Measurements from ENCODE around the gene VGF. TPM values are rescaled to one million over a fixed set of nuclear protein-coding genes. Genes with fewer than 3 reads are reported as not detected.

VGF gene
- total and polyA plus RNA-seq, 7 donors, result 0.03 to 4.3 (median 0.10) TPM; not detected in 4

DNA sequence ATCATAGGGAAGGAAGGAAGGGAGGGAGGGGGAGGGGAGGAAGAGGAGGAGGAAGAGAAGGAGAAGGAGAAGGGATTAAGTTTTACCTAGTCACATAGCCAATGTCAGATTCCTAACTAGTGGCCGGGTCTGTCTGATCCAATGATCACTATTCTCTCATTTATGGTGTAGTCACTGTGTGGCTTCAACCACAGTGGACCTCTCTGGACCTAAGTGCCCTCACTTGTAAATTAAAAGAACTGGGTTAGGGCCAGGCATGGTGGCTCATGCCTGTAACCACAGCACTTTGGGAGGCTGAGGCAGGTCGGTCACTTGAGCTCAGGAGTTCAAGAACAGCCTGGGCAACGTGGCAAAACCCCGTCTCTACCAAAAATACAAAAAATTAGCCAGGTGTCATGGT is 45.1 kb downstream of the VGF start:
- Histone ChIP-seq H3K9me3 (no peaks in the 10 kb centered on the region), H3K4me3 (no peak overlapping the region), H3K27me3 (ENCODE audit: insufficient read depth in 3 of 3, low read length in 2 of 3) (peaks cover 0 to 47% (median under 1%) of the 10 kb centered on the region in 3 donors), H3K27ac (no peak overlapping the region), H3K4me1 (peaks cover 12% of the 10 kb centered on the region), H3K36me3 (ENCODE audit: insufficient read depth in 1 of 2, low read depth in 1 of 2) (no peaks in the 10 kb centered on the region)
- TF ChIP-seq, protein P1, sequence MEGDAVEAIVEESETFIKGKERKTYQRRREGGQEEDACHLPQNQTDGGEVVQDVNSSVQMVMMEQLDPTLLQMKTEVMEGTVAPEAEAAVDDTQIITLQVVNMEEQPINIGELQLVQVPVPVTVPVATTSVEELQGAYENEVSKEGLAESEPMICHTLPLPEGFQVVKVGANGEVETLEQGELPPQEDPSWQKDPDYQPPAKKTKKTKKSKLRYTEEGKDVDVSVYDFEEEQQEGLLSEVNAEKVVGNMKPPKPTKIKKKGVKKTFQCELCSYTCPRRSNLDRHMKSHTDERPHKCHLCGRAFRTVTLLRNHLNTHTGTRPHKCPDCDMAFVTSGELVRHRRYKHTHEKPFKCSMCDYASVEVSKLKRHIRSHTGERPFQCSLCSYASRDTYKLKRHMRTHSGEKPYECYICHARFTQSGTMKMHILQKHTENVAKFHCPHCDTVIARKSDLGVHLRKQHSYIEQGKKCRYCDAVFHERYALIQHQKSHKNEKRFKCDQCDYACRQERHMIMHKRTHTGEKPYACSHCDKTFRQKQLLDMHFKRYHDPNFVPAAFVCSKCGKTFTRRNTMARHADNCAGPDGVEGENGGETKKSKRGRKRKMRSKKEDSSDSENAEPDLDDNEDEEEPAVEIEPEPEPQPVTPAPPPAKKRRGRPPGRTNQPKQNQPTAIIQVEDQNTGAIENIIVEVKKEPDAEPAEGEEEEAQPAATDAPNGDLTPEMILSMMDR (IDR thresholded peaks at IDR 0.05), result no peak
- intact Hi-C loops (cut with DNase I), result no loop called here
- ATAC-seq (no peak), DNase-seq (no peak)
- WGBS, 3 donors, result 68 to 78% (median 68%) methylated on average over 4 of the region's 4 CpGs

DNA sequence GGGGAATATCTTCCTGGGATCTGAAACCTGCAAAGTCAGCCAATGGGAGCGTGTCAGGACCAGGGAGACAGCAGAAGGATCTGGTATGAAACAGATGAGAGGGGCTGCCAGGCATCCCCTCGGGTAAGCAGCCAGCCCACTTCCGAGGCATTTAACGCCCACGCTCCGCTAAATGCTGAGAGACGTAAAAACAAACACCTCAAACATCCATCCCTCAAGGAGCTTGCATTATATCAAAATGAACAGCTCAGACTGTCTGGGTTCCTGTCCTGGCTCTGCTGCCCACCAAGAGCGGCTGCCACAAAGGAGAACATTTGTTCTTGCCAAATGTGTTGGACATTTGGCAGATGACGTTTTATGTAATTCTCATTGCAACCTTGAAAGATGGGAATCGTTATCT is 45.5 kb downstream of the VGF start:
- intact Hi-C loops (cut with DNase I), result no loop called here
- 31 to 38% (median 34%) methylated on average over 10 of the region's 10 CpGs for WGBS, 3 donors
- DNase-seq (no peak), ATAC-seq (no peak)
- Histone ChIP-seq H3K4me3 (no peak overlapping the region), H3K27ac (no peak overlapping the region), H3K27me3 (ENCODE audit: insufficient read depth in 3 of 3, low read length in 2 of 3) (peaks cover 0 to 42% (median 0%) of the 10 kb centered on the region in 3 donors), H3K36me3 (ENCODE audit: insufficient read depth in 1 of 2, low read depth in 1 of 2) (no peaks in the 10 kb centered on the region), H3K4me1 (peaks cover 12% of the 10 kb centered on the region), H3K9me3 (no peaks in the 10 kb centered on the region)
- TF ChIP-seq, protein P1 (IDR thresholded peaks at IDR 0.05), result no peak

- intact Hi-C loops (cut with DNase I), result no loop called here
- peaks cover 12% of the 10 kb centered on the region for H3K4me1 ChIP-seq
- ATAC-seq (no peak), DNase-seq (no peak)
- no peak overlapping the region for H3K27ac ChIP-seq
- WGBS, 3 donors, result 86 to 96% (median 86%) methylated on average over 3 of the region's 3 CpGs
- no peaks in the 10 kb centered on the region for H3K36me3 ChIP-seq (ENCODE audit: insufficient read depth in 1 of 2, low read depth in 1 of 2)
- no peaks in the 10 kb centered on the region for H3K9me3 ChIP-seq
- TF ChIP-seq, protein P1 (IDR thresholded peaks at IDR 0.05), result no peak
- H3K4me3 ChIP-seq, result no peak overlapping the region
- H3K27me3 ChIP-seq (ENCODE audit: insufficient read depth in 3 of 3, low read length in 2 of 3), result peaks cover 0 to 33% (median 0%) of the 10 kb centered on the region in 3 donors
Observed at GRCh38 chr7:101118856-101119255, 46.5 kb downstream of the VGF start.

- no peaks in the 10 kb centered on the region for H3K36me3 ChIP-seq (ENCODE audit: insufficient read depth in 1 of 2, low read depth in 1 of 2)
- peaks cover 5% of the 10 kb centered on the region for H3K4me1 ChIP-seq
- intact Hi-C loops (cut with DNase I), result no loop called here
- DNase-seq (peak in 1 of 2 donors; percentile 24), ATAC-seq (no peak)
- H3K27ac ChIP-seq, result no peak overlapping the region
- 81 to 88% (median 82%) methylated on average over 10 of the region's 10 CpGs for WGBS, 3 donors
- H3K27me3 ChIP-seq (ENCODE audit: insufficient read depth in 3 of 3, low read length in 2 of 3), result peaks cover 0 to 14% (median 0%) of the 10 kb centered on the region in 3 donors
- TF ChIP-seq, protein P1 (IDR thresholded peaks at IDR 0.05), result no peak
- H3K9me3 ChIP-seq, result no peaks in the 10 kb centered on the region
- no peak overlapping the region for H3K4me3 ChIP-seq
Observed at GRCh38 chr7:101116898-101117297, 48.5 kb downstream of the VGF start.

DNA sequence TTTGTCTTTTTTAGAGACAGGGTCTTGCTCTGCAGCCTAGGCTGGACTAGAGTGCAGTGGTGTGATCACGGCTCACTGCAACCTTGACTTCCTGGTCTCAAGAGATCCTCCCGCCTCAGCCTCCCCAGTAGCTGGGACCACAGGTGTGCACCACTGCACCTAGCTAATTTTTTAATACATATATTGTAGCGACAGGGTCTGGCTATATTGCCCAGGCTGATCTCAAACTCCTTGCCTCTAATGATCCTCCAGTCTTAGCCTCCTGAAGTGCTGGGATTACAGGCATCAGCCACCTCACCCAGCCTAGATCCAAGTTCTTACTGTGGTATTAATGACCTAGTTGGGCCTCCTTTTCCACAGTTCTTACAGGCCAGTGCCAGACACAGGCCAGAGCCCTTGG is 50.2 kb downstream of the VGF start:
- no peak overlapping the region for H3K27ac ChIP-seq
- peaks cover 0 to 8% (median 0%) of the 10 kb centered on the region in 3 donors for H3K27me3 ChIP-seq (ENCODE audit: insufficient read depth in 3 of 3, low read length in 2 of 3)
- intact Hi-C loops (cut with DNase I), result no loop called here
- ATAC-seq, result no peak
- H3K36me3 ChIP-seq (ENCODE audit: insufficient read depth in 1 of 2, low read depth in 1 of 2), result no peaks in the 10 kb centered on the region
- H3K4me1 ChIP-seq, result no peaks in the 10 kb centered on the region
- TF ChIP-seq, protein P1 (IDR thresholded peaks at IDR 0.05), result no peak
- 91 to 93% (median 92%) methylated on average over 3 of the region's 3 CpGs for WGBS, 3 donors
- no peak overlapping the region for H3K4me3 ChIP-seq
- DNase-seq, result no peak
- H3K9me3 ChIP-seq, result no peaks in the 10 kb centered on the region
